Esophagus (tissue), 2 donors: Measurements from ENCODE around the gene MRPS7. TPM values are rescaled to one million over a fixed set of nuclear protein-coding genes. Genes with fewer than 3 reads are reported as not detected.
"Not testable (repeated sequence)": the region's sequence is repeated elsewhere in the genome, so short reads cannot be mapped to it uniquely, and the experiment has no call there.

ENCODE experiments used
- H3K27ac ChIP-seq, 2 donors: one replicate each; pipeline ENCODE4 v1.5.1; 2013; ENCODE audit warnings: low read depth in 2 of 2, mild to moderate bottlenecking in 2 of 2, inconsistent platforms in 1 of 2, low read length in 1 of 2, moderate library complexity in 1 of 2
- H3K27me3 ChIP-seq, 2 donors: one replicate each; pipeline ENCODE4 v1.6.1; 2013; ENCODE audit warnings: low read length in 2 of 2, control low read depth in 1 of 2, mild to moderate bottlenecking in 1 of 2; ENCODE audit not compliant: insufficient read depth in 2 of 2, control insufficient read depth in 1 of 2
- H3K36me3 ChIP-seq, 2 donors: one replicate each; pipeline ENCODE4 v1.6.1; 2013; ENCODE audit warnings: low read length in 1 of 2; ENCODE audit not compliant: control insufficient read depth in 2 of 2, insufficient read depth in 2 of 2
- H3K4me1 ChIP-seq, 2 donors: one replicate each; pipeline ENCODE4 v1.6.1; 2013; ENCODE audit warnings: low read length in 1 of 2; ENCODE audit not compliant: control insufficient read depth in 2 of 2, insufficient read depth in 2 of 2
- H3K4me3 ChIP-seq, 2 donors: one replicate each; pipeline ENCODE4 v1.5.1; 2013; ENCODE audit warnings: low read length in 2 of 2, mild to moderate bottlenecking in 2 of 2, low read depth in 1 of 2, moderate library complexity in 1 of 2
- H3K9me3 ChIP-seq, 2 donors: one replicate each; pipeline ENCODE4 v1.6.1; 2013; ENCODE audit warnings: mild to moderate bottlenecking in 2 of 2, low read depth in 1 of 2, low read length in 1 of 2, moderate library complexity in 1 of 2; ENCODE audit not compliant: control insufficient read depth in 2 of 2, insufficient read depth in 1 of 2
- WGBS, 2 donors: extraction: QIAGEN DNeasy Blood & Tissue Kit; methylation state at CpG; one replicate each; pipeline ENCODE4 v1.1.7; 2013; 5-methylcytosine and 5-hydroxymethylcytosine counted together
- polyA plus RNA-seq, 2 donors: library from polyadenylated mRNA; stranded (reverse); fragments of 200-250 nt; gene quantifications; one replicate each; pipeline ENCODE4 v1.2.3, GENCODE V29; 2013
- donor health status: healthy with polysubstance abuse.
- donor health status: Bipolar disorder and iron deficiency.

MRPS7 gene
- polyA plus RNA-seq, 2 donors = 44.8 to 70.5 TPM

GRCh38 chr17:75241996-75242460, 19.7 kb upstream of the MRPS7 start:
- 73 to 79% methylated on average over 15 of the region's 15 CpGs for whole genome bisulfite sequencing, 2 donors
- no peak overlapping the region for H3K4me3 ChIP-seq
- H3K9me3 ChIP-seq = peaks cover 0 to 2% of the 10 kb centered on the region in 2 donors
- H3K27me3 ChIP-seq = no peaks in the 10 kb centered on the region
- peaks cover 28 to 93% of the 10 kb centered on the region in 2 donors for H3K36me3 ChIP-seq
- peaks cover 0 to 2% of the 10 kb centered on the region in 2 donors for H3K4me1 ChIP-seq
- H3K27ac ChIP-seq = peak overlapping the region in 1 of 2 donors; percentile 24

GRCh38 chr17:75242461-75243042, 19.1 kb upstream of the MRPS7 start:
- Histone ChIP-seq H3K4me3 (no peak overlapping the region), H3K36me3 (peaks cover 25 to 88% of the 10 kb centered on the region in 2 donors), H3K27me3 (no peaks in the 10 kb centered on the region), H3K9me3 (peaks cover 0 to 2% of the 10 kb centered on the region in 2 donors), H3K27ac (peak overlapping the region in 1 of 2 donors; percentile 11), H3K4me1 (peaks cover 0 to 2% of the 10 kb centered on the region in 2 donors)
- WGBS, 2 donors = 77 to 81% methylated on average over 17 of the region's 17 CpGs

GRCh38 chr17:75244133-75244866, 17.4 kb upstream of the MRPS7 start:
- Histone ChIP-seq H3K36me3 (peaks cover 20 to 70% of the 10 kb centered on the region in 2 donors), H3K9me3 (no peaks in the 10 kb centered on the region), H3K27ac (no peak overlapping the region), H3K4me3 (no peak overlapping the region), H3K27me3 (no peaks in the 10 kb centered on the region), H3K4me1 (no peaks in the 10 kb centered on the region)
- 77 to 82% methylated on average over 22 of the region's 22 CpGs for WGBS, 2 donors

- Histone ChIP-seq H3K27me3 (no peaks in the 10 kb centered on the region), H3K4me3 (no peak overlapping the region), H3K27ac (no peak overlapping the region), H3K9me3 (no peaks in the 10 kb centered on the region), H3K4me1 (peaks cover 0 to 2% of the 10 kb centered on the region in 2 donors), H3K36me3 (peaks cover 20 to 63% of the 10 kb centered on the region in 2 donors)
- WGBS, 2 donors = 87 to 88% methylated on average over 6 of the region's 6 CpGs
Measured at GRCh38 chr17:75245011-75245410, 16.7 kb upstream of the MRPS7 start.

GRCh38 chr17:75246404-75246803, 15.3 kb upstream of the MRPS7 start:
- H3K4me1 ChIP-seq = peaks cover 2 to 3% of the 10 kb centered on the region in 2 donors
- H3K27me3 ChIP-seq = no peaks in the 10 kb centered on the region
- no peak overlapping the region for H3K4me3 ChIP-seq
- H3K27ac ChIP-seq = no peak overlapping the region
- H3K36me3 ChIP-seq = peaks cover 14 to 51% of the 10 kb centered on the region in 2 donors
- H3K9me3 ChIP-seq = no peaks in the 10 kb centered on the region
- 94 to 95% methylated on average over 12 of the region's 12 CpGs for WGBS, 2 donors

GRCh38 chr17:75249564-75249963, 12.1 kb upstream of the MRPS7 start:
- Histone ChIP-seq H3K9me3 (no peaks in the 10 kb centered on the region), H3K27ac (peak overlapping the region; percentile 66 to 82), H3K4me3 (no peak overlapping the region), H3K36me3 (peaks cover 4 to 20% of the 10 kb centered on the region in 2 donors), H3K27me3 (no peaks in the 10 kb centered on the region), H3K4me1 (peaks cover 2 to 3% of the 10 kb centered on the region in 2 donors)
- 66 to 67% methylated on average over 4 of the region's 4 CpGs for WGBS, 2 donors

GRCh38 chr17:75250009-75250471, 11.6 kb upstream of the MRPS7 start:
- WGBS, 2 donors = 48 to 52% methylated on average over 11 of the region's 11 CpGs
- Histone ChIP-seq H3K36me3 (peaks cover 4 to 15% of the 10 kb centered on the region in 2 donors), H3K27ac (peak overlapping the region; percentile 66 to 82), H3K27me3 (no peaks in the 10 kb centered on the region), H3K4me1 (peaks cover 2 to 3% of the 10 kb centered on the region in 2 donors), H3K4me3 (no peak overlapping the region), H3K9me3 (no peaks in the 10 kb centered on the region)

GRCh38 chr17:75252039-75252816, 9.5 kb upstream of the MRPS7 start:
- Histone ChIP-seq H3K27ac (peak overlapping the region in 1 of 2 donors; percentile 55), H3K4me1 (peaks cover 2 to 3% of the 10 kb centered on the region in 2 donors), H3K27me3 (no peaks in the 10 kb centered on the region), H3K4me3 (no peak overlapping the region), H3K9me3 (no peaks in the 10 kb centered on the region), H3K36me3 (no peaks in the 10 kb centered on the region)
- WGBS, 2 donors = 85% methylated on average over 8 of the region's 8 CpGs

GRCh38 chr17:75255954-75256698, 5.6 kb upstream of the MRPS7 start:
- WGBS, 2 donors = 63 to 66% methylated on average over 9 to 11 of the region's 11 CpGs
- peak overlapping the region in 1 of 2 donors; percentile 31 for H3K27ac ChIP-seq

More at GRCh38 chr17:75255954-75256698, 5.6 kb upstream of the MRPS7 start:
- H3K36me3 ChIP-seq, H3K9me3 ChIP-seq, H3K4me3 ChIP-seq, H3K27me3 ChIP-seq, H3K4me1 ChIP-seq: not testable (repeated sequence)
